GM21381 (cell line): Measurements from ENCODE around the gene KRTAP3-2.

Source experiments
- ATAC-seq: cut with Tn5 transposase; IDR thresholded peaks from one replicate; pipeline ENCODE4 v1.9.1; 2021; ENCODE audit warnings: mild to moderate bottlenecking, moderate library complexity; ENCODE audit not compliant: unreplicated experiment

KRTAP3-2 gene

DNA sequence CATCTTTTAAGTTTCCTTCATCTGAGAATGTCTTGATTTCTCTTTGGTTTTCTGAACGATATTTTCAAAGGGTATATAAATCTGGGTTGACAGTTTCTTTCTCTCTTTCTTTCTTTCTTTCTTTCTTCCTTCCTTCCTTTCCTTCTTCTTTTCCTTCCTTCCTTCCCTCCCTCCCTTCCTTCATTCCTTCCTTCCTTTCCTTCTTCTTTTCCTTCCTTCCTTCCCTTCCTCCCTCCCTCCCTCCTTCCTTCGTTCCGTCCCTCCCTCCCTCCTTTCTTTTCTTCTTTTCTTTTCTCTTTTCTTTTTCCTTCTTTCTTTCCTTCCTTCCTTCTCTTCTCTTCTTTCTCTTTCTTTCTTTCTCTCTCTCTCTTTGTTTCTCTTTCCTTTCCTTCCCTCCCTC is 25.3 kb downstream of the KRTAP3-2 start:
- no peak for ATAC-seq

DNA sequence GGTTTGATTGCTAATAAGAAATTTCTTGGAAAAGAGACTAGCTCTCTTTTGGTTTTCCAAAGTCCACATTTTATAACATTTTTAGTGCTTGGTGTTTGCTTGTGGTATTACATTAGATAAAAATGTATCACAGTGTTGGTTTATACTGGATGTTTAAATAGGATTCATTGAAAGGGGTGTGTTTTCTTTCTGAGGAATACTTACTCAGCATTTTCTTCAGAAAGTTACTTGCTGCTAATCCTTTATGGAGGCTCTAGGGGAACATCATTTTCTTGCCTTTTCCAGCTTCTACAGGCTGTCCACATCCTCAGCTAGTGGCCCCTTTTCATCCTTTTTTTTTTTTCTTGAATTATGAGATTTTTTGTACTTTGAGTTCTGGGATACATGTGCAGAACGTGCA is 32.1 kb downstream of the KRTAP3-2 start:
- no peak for ATAC-seq

DNA sequence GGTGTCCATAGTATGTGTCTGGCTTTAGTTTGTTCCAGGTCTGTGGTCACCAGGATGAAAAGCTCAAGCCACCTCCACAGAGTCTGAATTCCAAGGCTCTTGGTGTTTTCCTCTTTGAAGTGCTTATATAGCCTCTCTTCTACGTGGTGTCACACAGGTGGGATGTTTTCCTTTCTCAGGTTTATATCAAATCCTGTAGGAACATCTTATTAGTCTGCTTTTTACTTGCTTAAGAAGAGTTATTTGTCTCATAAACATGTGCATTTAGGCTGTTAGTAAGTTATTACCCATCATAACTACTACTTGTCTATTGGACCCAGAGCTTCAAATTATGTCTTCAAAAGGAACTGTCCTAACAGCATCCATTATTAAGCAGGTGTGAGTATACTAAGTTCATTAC is 32.9 kb downstream of the KRTAP3-2 start, which contains the start of gene KRT39:
KRT39 (minus strand) TSS at position 101 of the 400 bp plus-strand sequence; CDS start at position 9, 92 bp downstream.
- no peak for ATAC-seq

- no peak for ATAC-seq
Measured at GRCh38 chr17:40963838-40964237, 35.9 kb downstream of the KRTAP3-2 start.

GRCh38 chr17:40962059-40962561 is 37.6 kb downstream of the KRTAP3-2 start:
- ATAC-seq = no peak

DNA sequence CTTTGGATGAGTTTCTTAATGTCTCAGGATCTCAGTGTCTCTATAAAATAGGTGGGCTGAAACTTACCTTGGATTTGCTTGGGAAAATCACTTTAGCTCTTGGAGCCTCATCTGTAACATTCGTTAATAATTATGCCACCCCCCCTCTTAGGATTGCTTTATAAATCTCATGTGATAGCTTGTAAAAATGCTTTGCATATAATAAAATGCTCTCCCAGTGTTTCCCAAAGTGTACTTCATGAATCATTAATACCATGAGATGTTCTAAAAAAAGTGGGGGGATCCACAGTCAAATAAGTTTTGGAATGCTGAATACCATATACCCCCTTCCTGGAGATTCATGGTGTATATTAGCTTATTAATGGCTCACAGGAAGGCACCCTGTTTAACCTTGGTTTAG is 38.1 kb downstream of the KRTAP3-2 start:
- no peak for ATAC-seq

DNA sequence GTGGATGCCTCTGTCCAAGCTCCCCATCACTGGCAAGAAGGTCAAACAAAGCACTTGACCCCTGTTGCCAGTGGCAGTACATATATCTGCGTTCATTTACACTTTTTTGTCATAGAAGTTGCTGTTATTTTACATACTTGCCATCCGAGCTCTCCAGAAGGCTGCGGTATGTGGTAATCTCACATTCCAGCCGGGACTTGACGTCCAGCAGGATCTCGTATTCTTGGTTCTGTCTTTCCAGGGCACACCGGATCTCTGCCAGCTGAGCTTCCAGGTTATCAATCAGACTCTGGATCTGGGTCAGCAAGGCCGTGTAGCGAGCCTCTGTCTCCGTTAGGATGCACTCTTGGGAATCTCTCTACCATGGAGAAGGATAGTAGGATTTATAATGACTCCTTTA is 39.6 kb downstream of the KRTAP3-2 start:
- ATAC-seq = no peak

DNA sequence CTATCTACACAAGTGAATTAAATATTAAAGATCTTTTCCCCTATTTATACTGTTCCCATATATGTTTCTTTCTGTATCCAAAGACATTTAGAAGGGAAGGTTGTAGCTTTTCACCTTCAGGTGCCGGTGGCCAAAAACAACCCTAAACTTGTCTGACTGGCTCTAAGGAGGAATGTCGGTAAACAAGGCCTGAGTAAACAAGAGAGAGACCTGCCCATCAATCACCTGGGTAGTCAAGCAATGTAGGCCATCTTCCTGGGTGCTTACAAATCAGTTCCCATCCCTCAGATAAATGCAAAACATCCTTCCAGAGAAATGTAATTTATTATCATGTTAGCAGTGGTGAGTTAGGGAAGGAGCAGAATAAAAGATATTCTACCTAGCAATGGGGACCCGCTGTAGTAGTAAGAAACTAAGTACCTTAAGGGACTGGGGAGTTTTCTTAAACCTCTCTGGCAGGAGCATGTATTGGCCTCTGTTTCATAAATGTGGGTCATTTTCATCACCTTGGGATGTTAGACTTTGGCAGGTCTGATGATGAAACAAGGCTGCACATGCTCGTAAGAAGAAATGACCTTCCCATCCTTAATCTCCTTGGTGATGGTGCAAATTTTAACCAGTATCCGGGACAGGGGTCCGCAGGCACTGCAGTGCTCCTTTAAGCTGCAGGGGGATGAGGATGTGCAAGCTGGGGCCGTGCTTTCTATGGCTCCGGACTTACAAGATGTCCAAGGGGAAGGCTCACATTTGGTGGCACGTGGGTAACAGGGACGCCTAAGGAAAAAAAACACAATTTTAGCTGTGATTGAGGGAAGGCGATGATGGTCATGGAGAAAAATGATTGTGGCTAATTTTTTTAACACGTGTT is 41.4 kb downstream of the KRTAP3-2 start:
- no peak for ATAC-seq

- ATAC-seq = no peak
Measured at GRCh38 chr17:40956401-40957254, 43.1 kb downstream of the KRTAP3-2 start.

GRCh38 chr17:40953881-40954280 is 45.8 kb downstream of the KRTAP3-2 start:
- no peak for ATAC-seq

DNA sequence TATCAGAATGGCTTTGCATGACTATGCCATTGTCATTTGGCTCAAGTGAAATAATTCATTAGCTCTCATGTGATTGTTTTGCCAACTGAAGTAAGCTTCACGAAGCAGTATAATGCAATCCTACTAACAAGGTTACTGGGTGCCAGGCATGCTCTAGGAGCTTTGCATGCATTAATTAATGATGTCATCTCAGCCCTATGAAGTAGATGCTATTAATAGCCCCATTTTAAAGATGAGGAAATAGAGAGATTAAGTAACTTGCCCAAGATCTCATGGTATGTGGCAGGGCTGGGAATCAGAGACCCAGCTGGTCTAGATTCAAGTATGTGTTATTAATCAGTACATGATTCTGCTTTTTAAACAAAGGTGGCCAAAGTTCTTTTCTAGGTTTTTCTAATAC is 47.0 kb downstream of the KRTAP3-2 start:
- ATAC-seq = no peak

DNA sequence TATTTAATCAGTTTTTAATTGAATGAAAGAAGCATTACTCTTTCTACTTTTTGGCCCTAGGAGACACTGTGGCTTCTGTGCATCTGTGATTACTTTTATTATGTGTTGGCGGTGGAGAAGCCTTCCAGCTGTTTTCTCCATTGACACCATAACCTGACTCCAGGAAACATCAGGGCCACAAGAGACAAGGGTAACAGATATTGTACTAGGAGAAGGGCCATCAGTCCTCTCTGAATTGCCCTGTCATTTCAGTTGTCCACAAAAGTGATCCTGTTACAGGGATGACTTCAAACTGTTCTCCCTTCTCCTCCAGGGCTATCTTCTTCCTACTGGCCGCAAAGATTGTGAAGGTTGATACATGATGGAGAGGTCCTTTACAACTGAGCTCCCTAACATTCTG is 47.6 kb downstream of the KRTAP3-2 start:
- no peak for ATAC-seq

GRCh38 chr17:40951011-40951622 is 48.6 kb downstream of the KRTAP3-2 start:
- no peak for ATAC-seq

- ATAC-seq = no peak
Measured at GRCh38 chr17:40950176-40950575, 49.5 kb downstream of the KRTAP3-2 start.

DNA sequence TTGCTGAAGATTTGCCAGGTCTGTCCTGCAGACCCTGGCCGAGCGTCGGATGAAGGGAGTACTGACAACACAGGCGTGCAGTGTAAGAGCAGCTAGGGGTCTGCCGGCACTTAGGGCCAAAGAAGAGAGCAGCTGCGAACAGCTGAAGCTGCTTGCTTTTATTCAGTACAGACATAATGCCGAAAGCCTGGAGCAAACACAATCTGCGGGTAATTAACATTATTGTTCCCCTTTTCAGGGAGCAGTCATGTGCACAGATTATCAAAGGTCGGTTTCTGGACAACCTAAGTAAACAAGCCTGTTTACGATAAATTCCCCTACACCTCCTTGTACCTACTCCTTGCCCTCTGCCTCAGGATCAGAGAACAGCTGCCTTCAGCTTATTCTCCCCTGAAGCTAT is 50.3 kb downstream of the KRTAP3-2 start:
- ATAC-seq = no peak
